Measurements from ENCODE around the gene PRSS56. TPM values are rescaled to one million over a fixed set of nuclear protein-coding genes. Genes with fewer than 3 reads are reported as not detected.

The PRSS56 gene
- total RNA-seq, 4 donors from 2014 or later: not detected

- Histone ChIP-seq H3K9me3 (no peaks in the 10 kb centered on the region), H3K4me1 (peaks cover 0 to 23% (median 0%) of the 10 kb centered on the region in 4 donors), H3K27me3 (peaks cover 0 to 36% of the 10 kb centered on the region in 2 donors), H3K4me3 (no peak overlapping the region), H3K27ac (no peak overlapping the region), H3K36me3 (no peaks in the 10 kb centered on the region)
- no peak for DNase-seq (ENCODE audit: low spot score in 2 of 2)
- no peak for TF ChIP-seq CTCF (IDR thresholded peaks at IDR 0.05)
- no peak for TF ChIP-seq POLR2A (IDR thresholded peaks at IDR 0.05)
- no peak for TF ChIP-seq EP300 (IDR thresholded peaks at IDR 0.05)
- 79 to 82% methylated on average over 22 to 26 of the region's 30 CpGs for WGBS, 2 donors
Observed at GRCh38 chr2:232490221-232491138, 29.7 kb upstream of the PRSS56 start.

GRCh38 chr2:232491139-232491780, 28.9 kb upstream of the PRSS56 start:
- Histone ChIP-seq H3K27me3 (peaks cover 0 to 28% of the 10 kb centered on the region in 2 donors), H3K9me3 (no peaks in the 10 kb centered on the region), H3K36me3 (no peaks in the 10 kb centered on the region), H3K4me3 (no peak overlapping the region), H3K27ac (no peak overlapping the region), H3K4me1 (peaks cover 0 to 15% (median 0%) of the 10 kb centered on the region in 4 donors)
- no peak for DNase-seq (ENCODE audit: low spot score in 2 of 2)
- 89 to 93% methylated on average over 12 of the region's 12 CpGs for WGBS, 2 donors
- TF ChIP-seq POLR2A (IDR thresholded peaks at IDR 0.05): no peak
- no peak for TF ChIP-seq CTCF (IDR thresholded peaks at IDR 0.05)
- TF ChIP-seq EP300 (IDR thresholded peaks at IDR 0.05): no peak

DNA sequence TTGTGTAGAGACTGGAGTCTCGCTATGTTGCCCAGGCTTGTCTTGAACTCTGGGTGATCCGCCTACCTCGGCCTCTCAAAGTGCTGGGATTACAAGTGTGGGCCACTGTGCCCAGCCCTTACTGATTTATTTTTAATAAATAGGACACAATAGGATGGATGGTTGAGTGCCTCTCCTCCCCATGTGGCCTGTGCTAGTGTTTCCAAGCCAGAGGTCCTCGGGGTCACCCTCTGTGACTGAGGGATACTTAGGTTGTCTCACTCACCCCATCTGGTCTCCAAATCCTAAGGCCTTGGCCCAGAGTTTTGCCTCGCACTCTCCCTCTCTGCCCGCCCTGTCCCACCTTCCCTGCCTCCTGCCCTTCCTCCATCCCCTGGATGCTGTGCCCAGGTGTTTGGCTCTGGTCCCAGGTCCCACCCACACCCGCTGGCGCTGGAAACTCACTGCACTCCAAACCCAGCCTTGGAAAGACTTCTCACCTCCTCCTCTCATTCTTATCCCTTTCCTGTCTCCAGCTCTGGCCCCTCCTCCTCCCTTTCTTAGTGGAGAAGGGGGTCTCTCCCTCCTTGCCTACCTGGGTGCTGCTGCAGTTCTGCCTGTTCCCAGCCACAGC, 27.8 kb upstream of the PRSS56 start:
- DNase-seq (ENCODE audit: low spot score in 2 of 2): no peak
- no peak overlapping the region for H3K4me3 ChIP-seq
- 72 to 78% methylated on average over 8 of the region's 8 CpGs for WGBS, 2 donors

GRCh38 chr2:232492963-232493700, 27.1 kb upstream of the PRSS56 start:
- 85 to 90% methylated on average over 22 to 24 of the region's 24 CpGs for WGBS, 2 donors
- no peak for DNase-seq (ENCODE audit: low spot score in 2 of 2)
- peaks cover 0 to 14% of the 10 kb centered on the region in 2 donors for H3K27me3 ChIP-seq
- TF ChIP-seq POLR2A (IDR thresholded peaks at IDR 0.05) (no peak), EP300 (IDR thresholded peaks at IDR 0.05) (no peak), CTCF (IDR thresholded peaks at IDR 0.05) (no peak)
- H3K9me3 ChIP-seq: no peaks in the 10 kb centered on the region
- H3K27ac ChIP-seq: no peak overlapping the region
- no peaks in the 10 kb centered on the region for H3K4me1 ChIP-seq
- H3K4me3 ChIP-seq: no peak overlapping the region
- H3K36me3 ChIP-seq: no peaks in the 10 kb centered on the region

More for the DNA sequence above, 27.8 kb upstream of the PRSS56 start:
- Histone ChIP-seq H3K27me3 (peaks cover 0 to 18% of the 10 kb centered on the region in 2 donors), H3K9me3 (no peaks in the 10 kb centered on the region), H3K4me1 (peaks cover 0 to 4% (median 0%) of the 10 kb centered on the region in 4 donors), H3K27ac (no peak overlapping the region), H3K36me3 (no peaks in the 10 kb centered on the region)
- TF ChIP-seq EP300 (IDR thresholded peaks at IDR 0.05) (no peak), CTCF (IDR thresholded peaks at IDR 0.05) (no peak), POLR2A (IDR thresholded peaks at IDR 0.05) (no peak)
